CD4-positive, alpha-beta T cell treated with Interleukin-17A for 1 hour (primary cell): ENCODE data around the gene KCNN3.

Source experiments
- DNase-seq: peaks from one replicate; pipeline ENCODE4 v3.0.0-alpha.2; 2020

The KCNN3 gene

GRCh38 chr1:154839691-154840090, 30.4 kb downstream of the KCNN3 start:
- DNase-seq: no peak

GRCh38 chr1:154838988-154839387, 31.1 kb downstream of the KCNN3 start:
- no peak for DNase-seq

DNA sequence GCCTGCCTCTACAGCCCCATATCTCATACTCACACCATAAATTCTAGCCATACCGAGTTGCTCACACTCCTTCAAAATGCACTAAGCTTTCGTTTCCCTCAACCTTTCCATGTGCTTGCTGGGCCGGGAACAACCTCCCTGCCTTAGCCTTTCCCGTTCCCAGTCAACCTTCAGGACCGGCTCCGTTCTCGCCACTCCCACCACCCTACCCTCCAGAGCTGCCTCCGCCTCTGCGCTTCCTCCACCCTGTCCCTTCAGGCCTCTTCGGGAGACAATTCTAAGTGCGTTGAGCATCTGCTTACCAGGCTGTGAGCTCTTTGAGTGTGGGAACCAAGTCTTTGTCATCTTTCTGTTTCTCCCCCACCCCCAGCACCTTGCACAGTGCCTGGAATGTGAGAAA, 31.6 kb downstream of the KCNN3 start:
- DNase-seq: no peak

GRCh38 chr1:154837672-154838171, 32.4 kb downstream of the KCNN3 start:
- no peak for DNase-seq

GRCh38 chr1:154837034-154837671, 32.9 kb downstream of the KCNN3 start:
- no peak for DNase-seq

- DNase-seq: no peak
These were observed 34.4 kb downstream of the KCNN3 start for GRCh38 chr1:154835531-154836324.

GRCh38 chr1:154833841-154834240, 36.2 kb downstream of the KCNN3 start:
- DNase-seq: no peak

GRCh38 chr1:154833209-154833608, 36.9 kb downstream of the KCNN3 start:
- DNase-seq: no peak

DNA sequence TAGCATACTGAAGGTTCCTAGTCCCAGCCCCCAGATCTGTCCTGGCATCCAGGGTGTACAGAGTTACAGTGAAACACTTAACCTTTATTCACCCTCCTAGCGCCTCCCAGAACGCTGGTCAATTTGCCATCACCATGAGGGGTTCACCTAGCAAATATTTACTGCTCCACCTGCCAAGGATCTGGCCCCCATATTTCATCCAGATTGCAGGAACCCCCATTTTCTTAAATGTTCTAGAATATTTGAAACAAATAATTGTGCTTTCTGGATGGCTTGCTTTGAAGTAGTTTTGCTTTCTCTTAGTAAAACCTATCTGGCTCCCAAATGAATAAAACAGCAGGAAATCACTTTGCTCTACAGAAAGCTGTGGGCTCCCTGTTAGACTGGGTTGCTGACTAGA, 37.7 kb downstream of the KCNN3 start:
- DNase-seq: no peak

DNA sequence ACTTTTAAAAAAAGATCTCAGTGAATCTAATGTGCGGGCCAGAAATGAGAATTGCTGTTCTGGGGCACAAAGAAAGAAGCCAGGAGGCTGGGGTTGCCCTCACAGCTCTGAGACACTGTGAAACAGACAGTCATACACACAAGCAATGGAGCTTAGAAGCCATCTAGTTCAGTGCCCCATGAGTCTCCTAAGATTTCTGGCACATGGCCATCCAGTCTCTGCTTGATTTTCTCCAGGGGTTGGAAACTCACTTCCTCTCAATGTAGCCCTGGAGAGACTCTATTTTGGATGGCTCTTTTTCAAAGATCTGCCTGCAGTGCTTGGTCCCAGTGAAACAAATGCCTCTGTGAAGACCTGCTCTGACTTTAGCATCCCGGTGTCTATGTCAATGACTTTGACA, 38.6 kb downstream of the KCNN3 start:
- DNase-seq: no peak

GRCh38 chr1:154829062-154829461, 41.0 kb downstream of the KCNN3 start:
- DNase-seq: no peak

- DNase-seq: no peak
These were observed 45.7 kb downstream of the KCNN3 start for GRCh38 chr1:154824179-154825000.

DNA sequence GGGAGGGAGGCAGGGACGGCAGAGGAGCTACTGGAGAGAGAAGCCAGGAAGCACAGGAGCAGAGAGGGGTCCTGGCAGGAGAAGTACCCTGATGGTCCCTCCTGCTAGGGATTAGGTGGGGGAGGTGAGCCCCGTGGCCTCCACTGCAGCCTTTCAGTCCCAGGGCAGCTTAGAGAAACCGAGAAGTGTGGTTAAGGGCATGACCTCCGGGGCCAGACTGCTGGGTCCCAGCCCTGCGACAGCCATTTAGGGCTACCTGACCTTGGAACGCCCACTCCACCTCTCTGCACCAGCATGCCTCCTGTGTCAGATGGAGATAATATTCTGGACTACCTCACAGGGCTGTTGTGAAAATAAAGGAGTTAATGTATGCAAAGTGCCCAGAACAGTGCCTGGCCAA, 47.4 kb downstream of the KCNN3 start:
- DNase-seq: no peak

DNA sequence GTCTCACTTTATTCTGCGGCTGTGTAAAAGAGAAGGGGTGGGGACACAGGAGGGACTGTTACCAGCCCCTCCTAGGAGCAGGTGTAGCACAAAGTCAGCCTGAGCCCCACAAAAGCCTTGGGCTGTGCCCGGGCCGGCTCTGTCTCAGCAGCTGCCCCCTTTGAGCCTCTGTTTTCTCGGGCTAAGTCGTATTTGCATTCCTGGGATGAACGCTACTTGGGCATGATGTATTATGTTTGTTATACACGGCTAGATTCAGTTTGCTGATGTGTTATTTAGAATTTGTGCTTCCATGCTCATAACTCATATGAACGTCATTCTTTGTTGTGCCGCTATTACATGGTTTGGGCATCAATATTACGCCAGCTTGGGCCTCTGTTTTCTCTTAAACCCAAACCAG, 47.8 kb downstream of the KCNN3 start:
- no peak for DNase-seq

- no peak for DNase-seq
These were observed 49.0 kb downstream of the KCNN3 start for GRCh38 chr1:154821083-154821482.

DNA sequence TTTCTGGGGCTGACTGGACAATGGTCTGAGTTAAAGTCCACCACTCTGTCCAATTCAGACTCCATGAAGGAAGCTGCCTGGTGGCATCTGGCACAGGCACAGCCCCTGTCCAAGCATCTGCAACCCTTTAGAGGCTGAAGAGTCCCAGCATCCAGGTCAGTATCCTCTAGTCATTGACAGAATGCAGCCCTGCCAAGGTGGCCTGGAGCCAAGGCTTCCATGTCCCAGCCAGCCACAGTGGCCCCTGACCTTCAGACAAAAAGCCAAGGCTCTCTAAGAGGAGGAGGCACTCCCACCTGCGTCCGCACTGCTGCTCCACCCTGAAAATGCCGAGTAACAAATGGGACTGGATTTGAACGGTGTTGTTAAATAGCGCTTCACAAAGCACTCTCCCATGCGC, 49.4 kb downstream of the KCNN3 start:
- DNase-seq: no peak

- DNase-seq: peak; percentile 18
These were observed 50.2 kb downstream of the KCNN3 start for GRCh38 chr1:154819628-154820590.

GRCh38 chr1:154818911-154819310, 51.2 kb downstream of the KCNN3 start:
- no peak for DNase-seq

GRCh38 chr1:154816937-154817336, 53.1 kb downstream of the KCNN3 start:
- no peak for DNase-seq

- no peak for DNase-seq
These were observed 53.7 kb downstream of the KCNN3 start for GRCh38 chr1:154816369-154816768.

- no peak for DNase-seq
These were observed 56.1 kb downstream of the KCNN3 start for GRCh38 chr1:154813846-154814505.

- DNase-seq: no peak
These were observed 56.7 kb downstream of the KCNN3 start for GRCh38 chr1:154813300-154813816.
